Measurements from ENCODE around the gene NHS.
A peak's percentile ranks its signal among the peaks of the same experiment; 100 is the strongest.

Gene NHS

DNA sequence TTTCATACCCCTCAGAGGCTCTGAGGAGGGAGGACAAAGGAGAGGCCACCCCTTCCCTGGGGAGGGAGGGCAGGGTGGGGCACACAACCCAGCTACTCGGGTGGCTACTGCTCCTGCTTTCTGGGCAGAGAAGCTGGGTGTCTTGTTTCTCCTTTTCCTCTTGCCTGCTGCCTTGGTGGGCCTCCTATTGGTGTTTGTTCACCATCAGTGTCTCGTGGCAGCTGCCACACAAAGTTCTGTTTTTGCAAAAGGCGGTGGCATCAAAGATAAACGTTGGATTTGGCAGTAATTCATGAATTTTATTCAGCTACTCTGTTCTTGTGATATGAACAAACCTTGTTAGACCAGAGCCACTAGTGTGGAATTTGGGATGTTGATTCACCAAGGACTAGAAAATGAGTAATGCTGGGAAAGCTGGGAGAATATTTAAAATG is 209.3 kb downstream of the NHS start:
- Histone ChIP-seq H2BK15ac (replicated peaks; ENCODE audit: low read depth) (no peak overlapping the region), H2BK5ac (ENCODE audit: low read length) (no peak overlapping the region), H2AK5ac (ENCODE audit: low read length) (no peak overlapping the region), H3K4me1 (ENCODE audit: control insufficient read depth, low read depth, low read length) (no peaks in the 10 kb centered on the region), H3K18ac (ENCODE audit: low read length) (no peak overlapping the region), H3K23ac (ENCODE audit: low read length) (no peak overlapping the region), H3K79me1 (ENCODE audit: low read length) (no peaks in the 10 kb centered on the region), H3K56ac (ENCODE audit: low read length) (no peak overlapping the region), H3K4me3 (ENCODE audit: low read length) (no peak overlapping the region), H3K4ac (ENCODE audit: low read depth, low read length) (no peak overlapping the region), H4K5ac (ENCODE audit: low read length) (no peak overlapping the region), H3K27ac (ENCODE audit: low read depth, low read length) (no peak overlapping the region), H3K79me2 (ENCODE audit: control insufficient read depth, insufficient read depth, low read length) (no peaks in the 10 kb centered on the region), H2BK120ac (ENCODE audit: low read depth, low read length) (no peak overlapping the region), H3K9ac (ENCODE audit: low read length) (no peak overlapping the region), H3K27me3 (ENCODE audit: insufficient read depth, low read length, poor library complexity) (no peaks in the 10 kb centered on the region), H3K36me3 (ENCODE audit: control insufficient read depth, insufficient read depth, low read length) (no peaks in the 10 kb centered on the region), H4K8ac (ENCODE audit: low read depth, low read length) (no peak overlapping the region), H3K4me2 (ENCODE audit: low read length) (no peak overlapping the region)
- DNase-seq = peak; percentile 22
- no CpG with 5 or more reads among the region's 4 CpGs for WGBS (ENCODE audit: extremely low coverage, insufficient coverage, low lambda C conversion rate)

DNA sequence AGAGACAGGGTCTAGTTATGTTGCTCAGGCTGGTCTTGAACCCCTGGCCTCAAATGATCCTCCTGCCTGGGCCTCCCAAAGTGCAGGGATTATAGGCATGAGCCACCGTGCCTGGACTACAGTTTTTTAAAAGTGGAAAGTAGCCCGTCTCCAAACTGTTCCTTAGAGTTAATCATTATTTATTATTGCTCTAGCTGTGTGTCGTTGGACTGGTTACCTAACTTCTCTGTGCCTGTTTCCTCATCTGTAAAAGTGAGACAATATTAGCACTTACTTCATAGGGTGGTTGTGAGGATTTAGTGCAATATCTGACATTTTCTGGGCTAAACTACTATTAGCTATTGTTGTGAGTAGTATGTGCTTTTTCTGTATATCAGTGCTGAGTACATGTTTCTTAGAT is 210.0 kb downstream of the NHS start:
- Histone ChIP-seq H3K23ac (ENCODE audit: low read length) (no peak overlapping the region), H2BK15ac (replicated peaks; ENCODE audit: low read depth) (no peak overlapping the region), H3K56ac (ENCODE audit: low read length) (no peak overlapping the region), H3K27ac (ENCODE audit: low read depth, low read length) (no peak overlapping the region), H3K9ac (ENCODE audit: low read length) (no peak overlapping the region), H2BK5ac (ENCODE audit: low read length) (no peak overlapping the region), H3K27me3 (ENCODE audit: insufficient read depth, low read length, poor library complexity) (no peaks in the 10 kb centered on the region), H2AK5ac (ENCODE audit: low read length) (no peak overlapping the region), H3K4me2 (ENCODE audit: low read length) (no peak overlapping the region), H3K79me2 (ENCODE audit: control insufficient read depth, insufficient read depth, low read length) (no peaks in the 10 kb centered on the region), H4K8ac (ENCODE audit: low read depth, low read length) (no peak overlapping the region), H3K79me1 (ENCODE audit: low read length) (no peaks in the 10 kb centered on the region), H3K4me3 (ENCODE audit: low read length) (no peak overlapping the region), H2BK120ac (ENCODE audit: low read depth, low read length) (no peak overlapping the region), H3K18ac (ENCODE audit: low read length) (no peak overlapping the region), H3K4ac (ENCODE audit: low read depth, low read length) (no peak overlapping the region), H3K4me1 (ENCODE audit: control insufficient read depth, low read depth, low read length) (no peaks in the 10 kb centered on the region), H4K5ac (ENCODE audit: low read length) (no peak overlapping the region), H3K36me3 (ENCODE audit: control insufficient read depth, insufficient read depth, low read length) (no peaks in the 10 kb centered on the region)
- no CpG with 5 or more reads among the region's 3 CpGs for WGBS (ENCODE audit: extremely low coverage, insufficient coverage, low lambda C conversion rate)
- no peak for DNase-seq

DNA sequence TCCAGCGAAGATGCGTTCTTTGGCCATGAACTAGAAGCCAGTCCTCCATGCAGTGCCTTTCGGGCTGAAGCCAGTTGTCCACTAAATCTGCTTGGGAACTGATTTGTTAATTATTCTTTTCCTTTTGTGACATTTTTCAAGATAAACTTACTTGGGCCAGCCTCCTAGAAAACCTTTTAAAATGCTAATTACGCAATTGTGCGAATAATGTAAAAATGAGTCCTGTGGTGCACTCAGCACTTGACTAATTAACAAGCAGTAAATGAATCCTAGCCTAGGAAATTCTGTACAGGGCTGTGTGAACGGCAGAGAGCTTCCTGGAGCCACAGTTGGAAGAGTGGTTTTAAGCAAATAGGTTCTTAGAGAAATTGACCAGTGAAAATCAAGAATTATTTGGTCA is 212.4 kb downstream of the NHS start:
- Histone ChIP-seq H3K9ac (ENCODE audit: low read length) (no peak overlapping the region), H3K79me2 (ENCODE audit: control insufficient read depth, insufficient read depth, low read length) (no peaks in the 10 kb centered on the region), H3K4me1 (ENCODE audit: control insufficient read depth, low read depth, low read length) (no peaks in the 10 kb centered on the region), H3K56ac (ENCODE audit: low read length) (no peak overlapping the region), H3K27ac (ENCODE audit: low read depth, low read length) (no peak overlapping the region), H3K23ac (ENCODE audit: low read length) (no peak overlapping the region), H2BK15ac (replicated peaks; ENCODE audit: low read depth) (no peak overlapping the region), H3K79me1 (ENCODE audit: low read length) (no peaks in the 10 kb centered on the region), H3K4me3 (ENCODE audit: low read length) (no peak overlapping the region), H2BK5ac (ENCODE audit: low read length) (no peak overlapping the region), H3K4ac (ENCODE audit: low read depth, low read length) (no peak overlapping the region), H4K5ac (ENCODE audit: low read length) (no peak overlapping the region), H2AK5ac (ENCODE audit: low read length) (no peak overlapping the region), H4K8ac (ENCODE audit: low read depth, low read length) (no peak overlapping the region), H3K36me3 (ENCODE audit: control insufficient read depth, insufficient read depth, low read length) (no peaks in the 10 kb centered on the region), H3K27me3 (ENCODE audit: insufficient read depth, low read length, poor library complexity) (no peaks in the 10 kb centered on the region), H3K4me2 (ENCODE audit: low read length) (no peak overlapping the region), H2BK120ac (ENCODE audit: low read depth, low read length) (no peak overlapping the region), H3K18ac (ENCODE audit: low read length) (no peak overlapping the region)
- WGBS (ENCODE audit: extremely low coverage, insufficient coverage, low lambda C conversion rate) = no CpG with 5 or more reads among the region's 6 CpGs
- DNase-seq = no peak

DNA sequence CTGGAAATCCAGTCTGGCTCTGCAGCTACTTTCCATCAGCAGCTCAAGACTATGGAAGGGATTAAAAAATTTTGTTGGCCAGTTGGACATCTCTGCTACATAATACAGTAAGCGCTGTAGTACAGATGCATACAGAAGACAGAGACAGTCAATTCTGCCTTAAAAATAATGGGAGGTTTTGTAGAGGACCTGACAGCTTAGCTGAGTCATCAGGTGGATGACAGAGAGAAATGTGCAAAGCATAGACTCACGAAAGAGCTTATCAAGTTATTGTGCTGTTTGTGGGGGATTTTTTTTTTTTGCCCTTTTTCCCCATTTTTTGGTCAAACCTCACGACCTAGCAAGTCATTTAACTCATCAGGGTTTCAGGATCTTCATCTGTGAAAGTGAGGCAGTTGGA is 213.3 kb downstream of the NHS start:
- H3K27me3 ChIP-seq (ENCODE audit: insufficient read depth, low read length, poor library complexity) = no peaks in the 10 kb centered on the region
- no peaks in the 10 kb centered on the region for H3K4me1 ChIP-seq (ENCODE audit: control insufficient read depth, low read depth, low read length)
- no peak overlapping the region for H3K23ac ChIP-seq (ENCODE audit: low read length)
- no peak overlapping the region for H2BK15ac ChIP-seq (replicated peaks; ENCODE audit: low read depth)
- H3K79me1 ChIP-seq (ENCODE audit: low read length) = no peaks in the 10 kb centered on the region
- no peak overlapping the region for H4K8ac ChIP-seq (ENCODE audit: low read depth, low read length)
- H3K36me3 ChIP-seq (ENCODE audit: control insufficient read depth, insufficient read depth, low read length) = no peaks in the 10 kb centered on the region
- H3K9ac ChIP-seq (ENCODE audit: low read length) = no peak overlapping the region
- no peak overlapping the region for H2AK5ac ChIP-seq (ENCODE audit: low read length)
- no peak overlapping the region for H2BK120ac ChIP-seq (ENCODE audit: low read depth, low read length)
- no peak overlapping the region for H3K4me3 ChIP-seq (ENCODE audit: low read length)
- no peak overlapping the region for H3K18ac ChIP-seq (ENCODE audit: low read length)
- H3K79me2 ChIP-seq (ENCODE audit: control insufficient read depth, insufficient read depth, low read length) = no peaks in the 10 kb centered on the region
- DNase-seq = no peak
- no CpG with 5 or more reads among the region's 3 CpGs for WGBS (ENCODE audit: extremely low coverage, insufficient coverage, low lambda C conversion rate)
- H3K27ac ChIP-seq (ENCODE audit: low read depth, low read length) = no peak overlapping the region
- H3K4ac ChIP-seq (ENCODE audit: low read depth, low read length) = no peak overlapping the region
- no peak overlapping the region for H2BK5ac ChIP-seq (ENCODE audit: low read length)
- no peak overlapping the region for H4K5ac ChIP-seq (ENCODE audit: low read length)
- H3K56ac ChIP-seq (ENCODE audit: low read length) = no peak overlapping the region
- H3K4me2 ChIP-seq (ENCODE audit: low read length) = no peak overlapping the region

DNA sequence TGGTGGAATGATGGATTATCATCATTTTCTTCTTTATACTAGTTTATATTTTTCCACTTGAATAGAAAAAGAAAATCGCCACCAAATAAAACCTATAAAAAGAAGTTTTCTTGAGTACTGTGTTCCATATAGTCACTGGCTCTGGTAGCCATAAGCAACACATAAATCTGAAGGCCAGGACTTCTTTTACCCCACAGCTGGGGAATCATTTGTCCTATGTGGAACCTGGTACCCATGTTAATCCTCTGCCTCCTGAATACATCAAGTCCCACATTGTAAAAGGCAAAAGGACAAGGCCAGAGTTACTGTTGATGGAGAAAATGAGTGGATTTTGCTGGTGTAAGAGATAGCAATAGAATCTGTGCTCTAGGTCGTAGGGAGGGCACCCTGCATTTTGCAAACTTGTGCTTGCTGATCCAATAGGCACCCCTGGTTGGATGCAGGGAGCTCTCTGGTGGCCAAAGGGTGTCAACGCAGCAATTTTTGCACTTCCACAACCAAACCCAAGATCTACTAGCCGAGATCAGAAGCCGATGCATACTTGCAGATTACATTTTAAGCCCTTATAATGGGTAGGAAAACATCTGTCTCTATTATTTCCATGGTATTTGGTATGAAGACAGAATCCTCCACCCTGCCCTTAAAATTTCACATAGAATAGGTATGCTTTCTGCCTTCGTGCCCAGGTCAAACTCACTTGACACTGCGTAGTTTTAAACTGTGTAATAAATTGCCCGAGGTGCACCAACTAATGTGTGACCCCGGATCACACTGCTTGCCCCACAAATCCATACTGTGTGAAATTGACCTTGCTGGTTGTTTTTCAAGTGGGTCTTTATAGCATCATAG is 216.1 kb downstream of the NHS start:
- no peak overlapping the region for H4K5ac ChIP-seq (ENCODE audit: low read length)
- no peak overlapping the region for H4K8ac ChIP-seq (ENCODE audit: low read depth, low read length)
- H3K4me2 ChIP-seq (ENCODE audit: low read length) = no peak overlapping the region
- no peak overlapping the region for H3K9ac ChIP-seq (ENCODE audit: low read length)
- no peak overlapping the region for H2BK15ac ChIP-seq (replicated peaks; ENCODE audit: low read depth)
- WGBS (ENCODE audit: extremely low coverage, insufficient coverage, low lambda C conversion rate) = no CpG with 5 or more reads among the region's 9 CpGs
- no peak overlapping the region for H2AK5ac ChIP-seq (ENCODE audit: low read length)
- H2BK120ac ChIP-seq (ENCODE audit: low read depth, low read length) = no peak overlapping the region
- no peaks in the 10 kb centered on the region for H3K79me1 ChIP-seq (ENCODE audit: low read length)
- no peaks in the 10 kb centered on the region for H3K36me3 ChIP-seq (ENCODE audit: control insufficient read depth, insufficient read depth, low read length)
- H3K27me3 ChIP-seq (ENCODE audit: insufficient read depth, low read length, poor library complexity) = no peaks in the 10 kb centered on the region
- H3K56ac ChIP-seq (ENCODE audit: low read length) = no peak overlapping the region
- no peaks in the 10 kb centered on the region for H3K4me1 ChIP-seq (ENCODE audit: control insufficient read depth, low read depth, low read length)
- no peak overlapping the region for H3K4me3 ChIP-seq (ENCODE audit: low read length)
- no peak overlapping the region for H3K23ac ChIP-seq (ENCODE audit: low read length)
- no peak overlapping the region for H3K18ac ChIP-seq (ENCODE audit: low read length)
- H2BK5ac ChIP-seq (ENCODE audit: low read length) = no peak overlapping the region
- H3K4ac ChIP-seq (ENCODE audit: low read depth, low read length) = no peak overlapping the region
- H3K27ac ChIP-seq (ENCODE audit: low read depth, low read length) = no peak overlapping the region
- no peaks in the 10 kb centered on the region for H3K79me2 ChIP-seq (ENCODE audit: control insufficient read depth, insufficient read depth, low read length)
- peak; percentile 69 for DNase-seq

DNA sequence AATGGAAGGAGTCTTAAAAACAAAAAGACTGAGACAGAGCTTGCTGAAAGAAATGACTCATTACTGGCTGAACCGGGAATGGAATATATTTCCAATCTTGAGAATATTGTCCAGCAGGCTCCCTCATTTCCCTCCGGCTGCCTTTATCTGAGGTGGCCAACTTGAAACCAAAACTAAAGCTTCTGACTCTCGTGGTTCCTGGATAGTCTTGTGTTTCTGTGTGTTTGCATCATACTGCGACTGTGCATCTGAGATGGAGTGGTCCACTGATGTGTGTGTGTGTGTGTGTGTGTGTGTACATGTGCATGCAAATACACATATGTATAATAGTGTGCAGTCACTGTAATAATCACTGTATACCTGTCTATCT is 216.7 kb downstream of the NHS start:
- no peaks in the 10 kb centered on the region for H3K4me1 ChIP-seq (ENCODE audit: control insufficient read depth, low read depth, low read length)
- H2BK15ac ChIP-seq (replicated peaks; ENCODE audit: low read depth) = no peak overlapping the region
- H3K79me2 ChIP-seq (ENCODE audit: control insufficient read depth, insufficient read depth, low read length) = no peaks in the 10 kb centered on the region
- no peaks in the 10 kb centered on the region for H3K27me3 ChIP-seq (ENCODE audit: insufficient read depth, low read length, poor library complexity)
- no peak overlapping the region for H2BK5ac ChIP-seq (ENCODE audit: low read length)
- H3K4me2 ChIP-seq (ENCODE audit: low read length) = no peak overlapping the region
- no peak for DNase-seq
- H3K9ac ChIP-seq (ENCODE audit: low read length) = no peak overlapping the region
- no peaks in the 10 kb centered on the region for H3K79me1 ChIP-seq (ENCODE audit: low read length)
- H3K36me3 ChIP-seq (ENCODE audit: control insufficient read depth, insufficient read depth, low read length) = no peaks in the 10 kb centered on the region
- no peak overlapping the region for H3K4ac ChIP-seq (ENCODE audit: low read depth, low read length)
- H3K4me3 ChIP-seq (ENCODE audit: low read length) = no peak overlapping the region
- H4K5ac ChIP-seq (ENCODE audit: low read length) = no peak overlapping the region
- H4K8ac ChIP-seq (ENCODE audit: low read depth, low read length) = no peak overlapping the region
- H3K56ac ChIP-seq (ENCODE audit: low read length) = no peak overlapping the region
- H2AK5ac ChIP-seq (ENCODE audit: low read length) = no peak overlapping the region
- H3K18ac ChIP-seq (ENCODE audit: low read length) = no peak overlapping the region
- H2BK120ac ChIP-seq (ENCODE audit: low read depth, low read length) = no peak overlapping the region
- H3K27ac ChIP-seq (ENCODE audit: low read depth, low read length) = no peak overlapping the region
- no CpG with 5 or more reads among the region's 4 CpGs for WGBS (ENCODE audit: extremely low coverage, insufficient coverage, low lambda C conversion rate)
- no peak overlapping the region for H3K23ac ChIP-seq (ENCODE audit: low read length)
